Panc1 (cell line): ENCODE measurements around the gene CFAP74. TPM values are rescaled to one million over a fixed set of nuclear protein-coding genes. Genes with fewer than 3 reads are reported as not detected.

ENCODE experiments used
- ATAC-seq: fragments of 200-7000 bp; cut with Tn5 transposase; 2 replicates; pipeline ENCODE4 v1.9.1; 2020; ENCODE audit warnings: mild to moderate bottlenecking, moderate library complexity
- BruUV-seq: library from RNA; stranded (reverse); fragments of 400-500 nt; replicated peaks from 2 replicates; lab custom pipeline; 2021; lab: Mats Ljungman, UMichigan
- CTCF ChIA-PET: fragments of 300-600 bp; sonication (Branson Sonifier 250); formaldehyde crosslinking; loops from one replicate; lab custom pipeline; 2022; ENCODE audit warnings: antibody characterized with exemption; lab: Charles Lee
- POLR2A ChIA-PET: fragments of 300-600 bp; sonication (Branson Sonifier 250); formaldehyde crosslinking; loops from one replicate; lab custom pipeline; 2022; ENCODE audit warnings: antibody characterized with exemption; lab: Charles Lee
- DNase-seq: peaks from one replicate; pipeline ENCODE4 v3.0.0-alpha.2; 2010; ENCODE audit warnings: low read depth, low spot score
- H3K27ac ChIP-seq: 2 replicates; pipeline ENCODE4 v1.5.1; 2011; ENCODE audit warnings: mild to moderate bottlenecking, low read length, inconsistent platforms
- H3K27me3 ChIP-seq: fragments of 200-500 bp; sonication (Bioruptor generic); 2 replicates; pipeline ENCODE4 v1.6.0; 2014; ENCODE audit warnings: low read length, inconsistent platforms; ENCODE audit not compliant: control insufficient read depth, insufficient read depth
- H3K36me3 ChIP-seq: fragments of 200-500 bp; sonication (Bioruptor generic); 2 replicates; pipeline ENCODE4 v1.5.1; 2014; ENCODE audit warnings: inconsistent platforms, mild to moderate bottlenecking, low read length, moderate library complexity; ENCODE audit not compliant: control insufficient read depth, insufficient read depth
- H3K4me1 ChIP-seq: 2 replicates; pipeline ENCODE4 v1.5.1; 2011; ENCODE audit warnings: inconsistent platforms, mild to moderate bottlenecking, low read length, moderate library complexity; ENCODE audit not compliant: control insufficient read depth, insufficient read depth
- H3K4me3 ChIP-seq, 2 experiments: 2 replicates each; pipeline ENCODE4 v1.5.1; 2011 to 2012; ENCODE audit warnings: low read depth in 2 of 2, low read length in 2 of 2, mild to moderate bottlenecking in 2 of 2, inconsistent platforms in 1 of 2, moderate library complexity in 1 of 2
- H3K9me3 ChIP-seq: fragments of 200-500 bp; sonication (Bioruptor generic); 2 replicates; pipeline ENCODE4 v1.5.1; 2014; ENCODE audit warnings: low read depth, mild to moderate bottlenecking, inconsistent platforms, low read length, moderate library complexity; ENCODE audit not compliant: control insufficient read depth, insufficient read depth
- CTCF ChIP-seq: fragments of 450-650 bp; IDR thresholded peaks from 2 replicates; pipeline ENCODE4 v1.5.1; 2017; ENCODE audit warnings: mild to moderate bottlenecking
- POLR2AphosphoS5 ChIP-seq: IDR thresholded peaks from 2 replicates; pipeline ENCODE4 v1.6.1; 2012; ENCODE audit warnings: mild to moderate bottlenecking, low read depth, low read length, moderate library complexity
- REST ChIP-seq, 2 experiments: IDR thresholded peaks; 2 replicates each; pipeline ENCODE4 v1.6.1; 2011 to 2012; ENCODE audit warnings: low read depth in 2 of 2, control low read depth in 1 of 2, low read length in 1 of 2, mild to moderate bottlenecking in 1 of 2, moderate library complexity in 1 of 2; ENCODE audit not compliant: insufficient read depth in 1 of 2
- SIN3A ChIP-seq: IDR thresholded peaks from 2 replicates; pipeline ENCODE4 v1.6.1; 2012; ENCODE audit warnings: low read depth, mild to moderate bottlenecking, low read length, moderate library complexity, borderline replicate concordance; ENCODE audit not compliant: insufficient read depth
- TCF7L2 ChIP-seq: IDR thresholded peaks from 2 replicates; pipeline ENCODE4 v1.6.1; 2011; ENCODE audit warnings: mild to moderate bottlenecking, low read depth, low read length, inconsistent platforms
- in situ Hi-C: cut with HindIII; loops from 2 replicates; pipeline ENCODE4 v1.10.0; 2016; ENCODE audit warnings: low sequenced_read_pairs, low pct_unique_long_range_greater_than_20kb
- intact Hi-C: fragments of 100-400 bp; cut with micrococcal nuclease; formaldehyde crosslinking; loops from one replicate; pipeline ENCODE4 v1.10.0; 2022; ENCODE audit not compliant: unreplicated experiment
- total RNA-seq: library from RNA; stranded (reverse); gene quantifications from one replicate; pipeline ENCODE4 v1.2.1, GENCODE V29; 2021; ENCODE audit not compliant: unreplicated experiment

CFAP74 gene
- total RNA-seq, 1 experiment from 2014 or later: not detected

- DNase-seq (no peak), ATAC-seq (no peak)
- peak overlapping the region in 1 of 2 experiments; percentile 32; a peak in 1 of 4 replicates for H3K4me3 ChIP-seq
- POLR2A ChIA-PET: interaction anchor here (0.6 kb wide), 1 partner anchor 365 kb away, joined by 5 read pairs; no protein-coding TSS in a partner anchor
- CTCF ChIA-PET: interaction anchor here (0.7 kb wide), 1 partner anchor 54 kb away, joined by 3 read pairs; no protein-coding TSS in a partner anchor
- H3K36me3 ChIP-seq: no peaks in the 10 kb centered on the region
- intact Hi-C loops (no loop called here), in situ Hi-C loops (no loop called here)
- H3K27ac ChIP-seq: no peak overlapping the region
- no peaks in the 10 kb centered on the region for H3K9me3 ChIP-seq
- peaks cover 2% of the 10 kb centered on the region; the same call in 1 of the 2 replicates for H3K27me3 ChIP-seq
- TF ChIP-seq POLR2AphosphoS5 (no peak), REST (IDR thresholded peaks at IDR 0.05; ENCODE audit: insufficient read depth in 1 of 2, low read depth in 2 of 2, low read length in 1 of 2) (no peak)
- BruUV-seq: no TSS peak
- no peaks in the 10 kb centered on the region for H3K4me1 ChIP-seq
Measured at GRCh38 chr1:2018217-2019171, 14.9 kb upstream of the CFAP74 start.

- Histone ChIP-seq H3K36me3 (no peaks in the 10 kb centered on the region), H3K4me3 (no peak overlapping the region), H3K27ac (no peak overlapping the region), H3K27me3 (peaks cover 2% of the 10 kb centered on the region; the same call in 1 of the 2 replicates), H3K4me1 (no peaks in the 10 kb centered on the region), H3K9me3 (no peaks in the 10 kb centered on the region)
- in situ Hi-C loops (no loop called here), intact Hi-C loops (no loop called here)
- ATAC-seq (no peak), DNase-seq (no peak)
- TF ChIP-seq TCF7L2 (no peak), SIN3A (no peak), REST (IDR thresholded peaks at IDR 0.05; ENCODE audit: insufficient read depth in 1 of 2, low read depth in 2 of 2, low read length in 1 of 2) (no peak), CTCF (no peak), POLR2AphosphoS5 (no peak)
- BruUV-seq: no TSS peak
- POLR2A ChIA-PET: no interaction called here
- CTCF ChIA-PET: interaction anchor here (0.5 kb wide), 1 partner anchor 15 kb away, joined by 3 read pairs; no protein-coding TSS in a partner anchor
Measured at GRCh38 chr1:2016123-2016522, 12.5 kb upstream of the CFAP74 start.
